HCT116 (cell line): Measurements from ENCODE around the gene KCNK5. TPM values are rescaled to one million over a fixed set of nuclear protein-coding genes. Genes with fewer than 3 reads are reported as not detected.

Experiments used
- ATAC-seq: fragments of 200-7000 bp; cut with Tn5 transposase; 2 replicates; pipeline ENCODE4 v1.9.1; 2020; ENCODE audit warnings: mild to moderate bottlenecking, moderate library complexity
- BruUV-seq: library from RNA; stranded (reverse); fragments of 400-500 nt; replicated peaks from 2 replicates; lab custom pipeline; 2021; lab: Mats Ljungman, UMichigan
- CTCF ChIA-PET: fragments of 300-600 bp; sonication (Branson Sonifier 250); formaldehyde crosslinking; loops from one replicate; lab custom pipeline; 2021; ENCODE audit warnings: antibody characterized with exemption; lab: Charles Lee
- POLR2A ChIA-PET: fragments of 300-600, 350-600 bp; sonication (Branson Sonifier 250); formaldehyde crosslinking; loops from one replicate; lab custom pipeline; 2021; ENCODE audit warnings: antibody characterized with exemption; lab: Charles Lee
- RAD21 ChIA-PET, 2 experiments: fragments of 300-600 bp; sonication (Branson Sonifier 250); formaldehyde crosslinking; loops; one replicate each; lab custom pipeline; 2023; ENCODE audit warnings: low total read pairs in 2 of 2; ENCODE audit not compliant: uncharacterized antibody in 2 of 2, unreplicated experiment in 2 of 2, low non-redundant PET in 1 of 2; lab: Charles Lee
- DNase-seq: peaks from one replicate; pipeline ENCODE4 v3.0.0-alpha.2; 2010; ENCODE audit warnings: low read depth, low spot score
- H2AFZ ChIP-seq: fragments of 200-600 bp; shearing (Covaris generic), sonication (generic); 2 replicates; pipeline ENCODE4 v1.6.1; 2017; ENCODE audit warnings: low read depth, mixed run types, mixed read lengths, antibody characterized with exemption, low read length; ENCODE audit not compliant: poor library complexity, severe bottlenecking
- H3K27ac ChIP-seq: 2 replicates; pipeline ENCODE4 v1.5.1; 2012; ENCODE audit warnings: low read depth, low read length
- H3K27me3 ChIP-seq: fragments of 200-600 bp; sonication (generic); 2 replicates; pipeline ENCODE4 v1.6.1; 2016; ENCODE audit warnings: mixed run types, low read length, mixed read lengths; ENCODE audit not compliant: insufficient read depth
- H3K36me3 ChIP-seq, 2 experiments: fragments of 200-500 bp in 1 of 2; fragments of 200-600 bp in 1 of 2; sonication (Bioruptor generic) in 1 of 2; sonication (generic) in 1 of 2; 2 replicates each; pipeline versions ENCODE4 v1.5.1 to v1.6.1; 2014 to 2016; ENCODE audit warnings: low read length in 2 of 2, inconsistent platforms in 1 of 2, mixed read lengths in 1 of 2, mixed run types in 1 of 2; ENCODE audit not compliant: insufficient read depth in 2 of 2, control insufficient read depth in 1 of 2
- H3K4me1 ChIP-seq, 2 experiments: fragments of 200-600 bp in 1 of 2; sonication (generic) in 1 of 2; 2 replicates each; pipeline versions ENCODE4 v1.5.1 to v1.6.1; 2012 to 2017; ENCODE audit warnings: low read length in 2 of 2, inconsistent platforms in 1 of 2, mild to moderate bottlenecking in 1 of 2, mixed read lengths in 1 of 2, mixed run types in 1 of 2, moderate library complexity in 1 of 2; ENCODE audit not compliant: insufficient read depth in 2 of 2, control insufficient read depth in 1 of 2
- H3K4me2 ChIP-seq: fragments of 200-600 bp; sonication (generic); 2 replicates; pipeline ENCODE4 v1.6.1; 2017; ENCODE audit warnings: mixed run types, low read length, mixed read lengths
- H3K4me3 ChIP-seq, 2 experiments: fragments of 200-600 bp in 1 of 2; sonication (generic) in 1 of 2; replicated peaks in 1 of 2; 2 replicates each; pipeline ENCODE4 v1.5.1; 2011 to 2016; ENCODE audit warnings: low read length in 2 of 2, control low read depth in 1 of 2, low read depth in 1 of 2, mild to moderate bottlenecking in 1 of 2, mixed read lengths in 1 of 2, mixed run types in 1 of 2
- H3K79me2 ChIP-seq: fragments of 200-600 bp; sonication (generic); 2 replicates; pipeline ENCODE4 v1.6.1; 2017; ENCODE audit warnings: mild to moderate bottlenecking, mixed run types, low read length, moderate library complexity, mixed read lengths; ENCODE audit not compliant: insufficient read depth
- H3K9ac ChIP-seq: fragments of 200-600 bp; sonication (generic); 2 replicates; pipeline ENCODE4 v1.6.1; 2016; ENCODE audit warnings: low read length, mixed read lengths
- H3K9me2 ChIP-seq: fragments of 200-600 bp; sonication (generic), shearing (Covaris generic); 2 replicates; pipeline ENCODE4 v1.6.1; 2017; ENCODE audit warnings: mixed run types, mild to moderate bottlenecking, moderate library complexity; ENCODE audit not compliant: insufficient read depth
- H3K9me3 ChIP-seq, 2 experiments: fragments of 200-500 bp in 1 of 2; fragments of 200-600 bp in 1 of 2; sonication (Bioruptor generic) in 1 of 2; sonication (generic) in 1 of 2; 2 replicates each; pipeline ENCODE4 v1.6.1; 2014 to 2017; ENCODE audit warnings: low read length in 2 of 2, mixed read lengths in 2 of 2, inconsistent platforms in 1 of 2, low read depth in 1 of 2, mild to moderate bottlenecking in 1 of 2, mixed run types in 1 of 2, moderate library complexity in 1 of 2; ENCODE audit not compliant: control insufficient read depth in 1 of 2, insufficient read depth in 1 of 2
- H4K20me1 ChIP-seq: fragments of 200-600 bp; sonication (generic), shearing (Covaris generic); 2 replicates; pipeline ENCODE4 v1.6.1; 2017; ENCODE audit warnings: mixed run types, mild to moderate bottlenecking, moderate library complexity; ENCODE audit not compliant: insufficient read depth
- ATF3 ChIP-seq: IDR thresholded peaks from 2 replicates; pipeline ENCODE4 v1.6.1; 2012
- CEBPB ChIP-seq: IDR thresholded peaks from 2 replicates; pipeline ENCODE4 v1.6.1; 2012; ENCODE audit warnings: low read depth
- EZH2phosphoT487 ChIP-seq: fragments of 200-600 bp; IDR thresholded peaks from 2 replicates; pipeline ENCODE4 v1.6.1; 2018; ENCODE audit warnings: antibody characterized with exemption, borderline replicate concordance
- FOSL1 ChIP-seq: IDR thresholded peaks from 2 replicates; pipeline ENCODE4 v1.6.1; 2012; ENCODE audit warnings: low read depth
- MAX ChIP-seq: IDR thresholded peaks from 2 replicates; pipeline ENCODE4 v1.6.1; 2012
- POLR2A ChIP-seq: IDR thresholded peaks from 2 replicates; pipeline ENCODE4 v1.7.0; 2011; ENCODE audit warnings: borderline replicate concordance; ENCODE audit not compliant: insufficient read depth, insufficient read length; ENCODE audit errors: extremely low read depth
- POLR2AphosphoS5 ChIP-seq: IDR thresholded peaks from 2 replicates; pipeline ENCODE4 v1.6.1; 2011; ENCODE audit warnings: mild to moderate bottlenecking, low read depth, low read length, moderate library complexity
- SIN3A ChIP-seq: IDR thresholded peaks from 2 replicates; pipeline ENCODE4 v1.6.1; 2012; ENCODE audit warnings: low read depth
- SP1 ChIP-seq: IDR thresholded peaks from 2 replicates; pipeline ENCODE4 v1.6.1; 2012; ENCODE audit warnings: low read depth
- SRF ChIP-seq: IDR thresholded peaks from 2 replicates; pipeline ENCODE4 v1.6.1; 2012; ENCODE audit warnings: low read depth
- TCF7L2 ChIP-seq: IDR thresholded peaks from 2 replicates; pipeline ENCODE4 v1.7.0; 2011; ENCODE audit warnings: borderline replicate concordance, inconsistent platforms; ENCODE audit not compliant: insufficient read depth, insufficient read length; ENCODE audit errors: extremely low read depth
- YY1 ChIP-seq: IDR thresholded peaks from 2 replicates; pipeline ENCODE4 v1.6.1; 2011; ENCODE audit warnings: low read length, low read depth, moderate library complexity, mild to moderate bottlenecking; ENCODE audit not compliant: insufficient replicate concordance; ENCODE audit errors: extremely low read depth
- ZNF274 ChIP-seq: fragments of 200-500 bp; sonication (Bioruptor generic); IDR thresholded peaks from 2 replicates; pipeline ENCODE4 v1.6.1; 2014; ENCODE audit warnings: mild to moderate bottlenecking, low read depth, low read length, inconsistent platforms
- intact Hi-C: fragments of 100-400 bp; cut with micrococcal nuclease; formaldehyde crosslinking; loops from 2 replicates; pipeline ENCODE4 v1.10.0; 2022
- total RNA-seq: library from RNA; stranded (reverse); gene quantifications from one replicate; pipeline ENCODE4 v1.2.1, GENCODE V29; 2021; ENCODE audit not compliant: unreplicated experiment

KCNK5 gene
- total RNA-seq, 1 experiment from 2014 or later = 9.5 TPM

- TF ChIP-seq POLR2AphosphoS5 = no peak
These were observed 14.5 kb upstream of the KCNK5 start (continued) for GRCh38 chr6:39243809-39244208.

- CTCF ChIA-PET = interaction anchor here (1.4 kb wide), 1 partner anchor 11 kb away, joined by 4 read pairs; the partner anchor contains the start of gene KCNK5
- no peaks in the 10 kb centered on the region for H3K9me3 ChIP-seq
- H3K4me2 ChIP-seq = no peak overlapping the region
- no peak overlapping the region for H3K9ac ChIP-seq
- POLR2A ChIA-PET = interaction anchor here (1.2 kb wide), 1 partner anchor 11 kb away, joined by 3 read pairs; no protein-coding TSS in a partner anchor
- DNase-seq (no peak), ATAC-seq (no peak)
- RAD21 ChIA-PET = no interaction called here
- no peaks in the 10 kb centered on the region for H3K4me1 ChIP-seq
- no peaks in the 10 kb centered on the region for H3K27me3 ChIP-seq
- H3K36me3 ChIP-seq = no peaks in the 10 kb centered on the region
- no peaks in the 10 kb centered on the region for H3K79me2 ChIP-seq
- no peak overlapping the region for H3K4me3 ChIP-seq
- TF ChIP-seq SIN3A (no peak), POLR2AphosphoS5 (no peak), MAX (no peak), EZH2phosphoT487 (no peak), SP1 (no peak), SRF (no peak), CEBPB (no peak), ZNF274 (no peak), TCF7L2 (no peak), FOSL1 (no peak), YY1 (no peak), POLR2A (no peak), ATF3 (no peak)
- intact Hi-C loops = no loop called here
- no peaks in the 10 kb centered on the region for H3K9me2 ChIP-seq
- no peak overlapping the region for H2AFZ ChIP-seq
- no peak overlapping the region for H3K27ac ChIP-seq
- H4K20me1 ChIP-seq = no peaks in the 10 kb centered on the region
- no TSS peak for BruUV-seq
These were observed 11.0 kb upstream of the KCNK5 start for GRCh38 chr6:39240155-39240757.
